H1 (cell line): Measurements from ENCODE around the gene PACSIN2. TPM values are rescaled to one million over a fixed set of nuclear protein-coding genes. Genes with fewer than 3 reads are reported as not detected.

ENCODE experiments used
- CTCF ChIA-PET: fragments of 300-600 bp; sonication (Branson Sonifier 250); formaldehyde crosslinking; loops from one replicate; lab custom pipeline; 2021; ENCODE audit not compliant: partially characterized antibody; lab: Charles Lee
- POLR2A ChIA-PET: fragments of 300-600 bp; sonication (Branson Sonifier 250); formaldehyde crosslinking; loops from one replicate; lab custom pipeline; 2021; ENCODE audit warnings: inconsistent platforms; ENCODE audit not compliant: partially characterized antibody; lab: Charles Lee
- DNase-seq, 2 experiments: peaks; one replicate each; pipeline versions ENCODE4 v3.0.0 to v3.0.0-alpha.2; 2010 to 2022; ENCODE audit warnings: low spot score in 2 of 2, low read depth in 1 of 2, mixed read lengths in 1 of 2
- FAIRE-seq: peaks from 2 replicates; lab custom pipeline; 2011; peaks lifted over from hg19 to GRCh38; lab: Jason Lieb, UNC
- H2AFZ ChIP-seq: 2 replicates; pipeline ENCODE4 v1.8.1; 2012; ENCODE audit warnings: low read length, inconsistent platforms
- H2AK5ac ChIP-seq: 2 replicates; pipeline ENCODE4 v1.6.1; 2013; ENCODE audit warnings: low read depth, low read length
- H2BK120ac ChIP-seq: replicated peaks from 2 replicates; pipeline ENCODE3; 2013; ENCODE audit warnings: low read depth, low read length, inconsistent platforms
- H2BK12ac ChIP-seq: 2 replicates; pipeline ENCODE4 v1.6.1; 2013; ENCODE audit warnings: low read depth, low read length
- H2BK15ac ChIP-seq: 2 replicates; pipeline ENCODE4 v1.6.1; 2013; ENCODE audit warnings: low read length
- H2BK20ac ChIP-seq: 2 replicates; pipeline ENCODE4 v1.6.1; 2013; ENCODE audit warnings: low read length
- H2BK5ac ChIP-seq: 2 replicates; pipeline ENCODE4 v1.6.1; 2013; ENCODE audit warnings: low read depth, low read length
- H3K14ac ChIP-seq: 2 replicates; pipeline ENCODE4 v1.6.1; 2013; ENCODE audit warnings: inconsistent platforms; ENCODE audit not compliant: insufficient read length
- H3K18ac ChIP-seq: 2 replicates; pipeline ENCODE4 v1.6.1; 2013; ENCODE audit warnings: low read length; ENCODE audit errors: extremely low read depth
- H3K23ac ChIP-seq: 2 replicates; pipeline ENCODE4 v1.6.1; 2013; ENCODE audit warnings: inconsistent platforms; ENCODE audit not compliant: insufficient read length
- H3K23me2 ChIP-seq: 2 replicates; pipeline ENCODE4 v1.6.1; 2013; ENCODE audit warnings: low read depth, low read length
- H3K27ac ChIP-seq: 2 replicates; pipeline ENCODE4 v1.6.1; 2011; ENCODE audit warnings: low read depth, low read length, inconsistent platforms
- H3K27me3 ChIP-seq, 4 experiments: replicated peaks in 1 of 4; 1 replicate in 1 of 4; 2 replicates in 3 of 4; pipeline versions ENCODE4 v1.6.1 to v1.8.1; 2011 to 2013; ENCODE audit warnings: low read length in 3 of 4, mild to moderate bottlenecking in 3 of 4, inconsistent platforms in 2 of 4, mixed read lengths in 2 of 4, moderate library complexity in 1 of 4; ENCODE audit not compliant: control insufficient read depth in 3 of 4, insufficient read depth in 3 of 4; ENCODE audit errors: extremely low read depth in 1 of 4
- H3K36me3 ChIP-seq, 4 experiments: 2 replicates each; pipeline versions ENCODE4 v1.6.1 to v1.8.1; 2011 to 2013; ENCODE audit warnings: mild to moderate bottlenecking in 4 of 4, low read length in 3 of 4, moderate library complexity in 2 of 4, control low read depth in 1 of 4, inconsistent platforms in 1 of 4; ENCODE audit not compliant: insufficient read depth in 4 of 4, control insufficient read depth in 2 of 4
- H3K4ac ChIP-seq: replicated peaks from 2 replicates; pipeline ENCODE3; 2013; ENCODE audit warnings: low read length, low read depth, mixed read lengths, inconsistent platforms; ENCODE audit not compliant: insufficient read length
- H3K4me1 ChIP-seq, 4 experiments: replicated peaks in 1 of 4; 1 replicate in 1 of 4; 2 replicates in 3 of 4; pipeline versions ENCODE4 v1.6.1 to v1.8.1; 2011 to 2013; ENCODE audit warnings: low read length in 3 of 4, inconsistent platforms in 2 of 4, mixed read lengths in 1 of 4; ENCODE audit not compliant: insufficient read depth in 4 of 4, control insufficient read depth in 3 of 4
- H3K4me2 ChIP-seq, 2 experiments: 2 replicates each; pipeline versions ENCODE4 v1.6.1 to v1.8.1; 2011 to 2013; ENCODE audit warnings: low read depth in 2 of 2, low read length in 2 of 2, control low read depth in 1 of 2, inconsistent platforms in 1 of 2, mild to moderate bottlenecking in 1 of 2; ENCODE audit not compliant: insufficient read depth in 1 of 2
- H3K4me3 ChIP-seq, 4 experiments: fragments of 200-600, 300-600 bp in 1 of 4; sonication (generic), shearing (Covaris generic), sonication (Bioruptor Twin) in 1 of 4; 2 replicates each; pipeline versions ENCODE4 v1.5.1 to v1.8.1; 2011 to 2016; ENCODE audit warnings: low read length in 4 of 4, low read depth in 3 of 4, control low read depth in 2 of 4, inconsistent platforms in 2 of 4, mild to moderate bottlenecking in 2 of 4, mixed read lengths in 1 of 4, moderate library complexity in 1 of 4; ENCODE audit not compliant: insufficient read depth in 2 of 4; ENCODE audit errors: extremely low read depth in 1 of 4
- H3K56ac ChIP-seq: replicated peaks from 2 replicates; pipeline ENCODE3; 2013; ENCODE audit warnings: low read depth, mild to moderate bottlenecking, mixed read lengths, low read length, inconsistent platforms; ENCODE audit not compliant: insufficient read length
- H3K79me1 ChIP-seq: 2 replicates; pipeline ENCODE4 v1.6.1; 2013; ENCODE audit warnings: low read depth, low read length, control low read depth
- H3K79me2 ChIP-seq, 2 experiments: 2 replicates each; pipeline versions ENCODE4 v1.6.1 to v1.8.1; 2012 to 2013; ENCODE audit warnings: low read length in 2 of 2, mild to moderate bottlenecking in 2 of 2, inconsistent platforms in 1 of 2; ENCODE audit not compliant: insufficient read depth in 2 of 2, control insufficient read depth in 1 of 2
- H3K9ac ChIP-seq, 4 experiments: replicated peaks in 1 of 4; 1 replicate in 1 of 4; 2 replicates in 3 of 4; pipeline versions ENCODE4 v1.6.1 to v1.8.1; 2011 to 2013; ENCODE audit warnings: low read depth in 3 of 4, low read length in 3 of 4, control low read depth in 2 of 4, mild to moderate bottlenecking in 2 of 4, moderate library complexity in 2 of 4, inconsistent platforms in 1 of 4; ENCODE audit errors: extremely low read depth in 1 of 4
- H3K9me3 ChIP-seq, 2 experiments: 2 replicates each; pipeline versions ENCODE4 v1.6.1 to v1.8.1; 2012 to 2013; ENCODE audit warnings: mild to moderate bottlenecking in 2 of 2, moderate library complexity in 2 of 2, control low read depth in 1 of 2, inconsistent platforms in 1 of 2, low read depth in 1 of 2, low read length in 1 of 2, mixed read lengths in 1 of 2; ENCODE audit not compliant: insufficient read depth in 2 of 2
- H4K20me1 ChIP-seq, 2 experiments: replicated peaks in 1 of 2; 2 replicates each; pipeline versions ENCODE3 to v1.8.1; 2011 to 2013; ENCODE audit warnings: inconsistent platforms in 2 of 2, low read length in 2 of 2, mild to moderate bottlenecking in 1 of 2; ENCODE audit not compliant: insufficient read depth in 2 of 2, control insufficient read depth in 1 of 2
- H4K5ac ChIP-seq: 2 replicates; pipeline ENCODE4 v1.6.1; 2013; ENCODE audit warnings: low read length, low read depth, mixed read lengths, inconsistent platforms; ENCODE audit not compliant: insufficient read length
- H4K8ac ChIP-seq: 2 replicates; pipeline ENCODE4 v1.8.0; 2013; ENCODE audit warnings: mild to moderate bottlenecking, moderate library complexity, low read length, inconsistent platforms; ENCODE audit not compliant: insufficient read depth; ENCODE audit errors: extremely low read depth
- H4K91ac ChIP-seq: replicated peaks from 2 replicates; pipeline ENCODE3; 2013; ENCODE audit warnings: low read length, mixed read lengths, inconsistent platforms; ENCODE audit not compliant: insufficient read length
- ASH2L ChIP-seq: fragments of 200-600, 300-600 bp; sonication (generic); IDR thresholded peaks from one replicate; pipeline ENCODE4 v1.7.1; 2017; ENCODE audit warnings: low read length
- EZH2 ChIP-seq: fragments of 200-600 bp; sonication (generic); IDR thresholded peaks from 2 replicates; pipeline ENCODE4 v1.7.1; 2012; ENCODE audit warnings: low read depth, mild to moderate bottlenecking, moderate library complexity, low read length, inconsistent platforms; ENCODE audit not compliant: severe bottlenecking
- WGBS, 2 experiments: shearing (Covaris generic) in 1 of 2; methylation state at CpG; one replicate each; pipeline versions ENCODE4 v1.1.6 to v1.1.7; 2013 to 2015; ENCODE audit warnings: low lambda C conversion rate in 2 of 2, mixed read lengths in 2 of 2, inconsistent platforms in 1 of 2, low coverage in 1 of 2, missing lambda C conversion rate in 1 of 2; ENCODE audit not compliant: insufficient replicate concordance in 2 of 2, insufficient coverage in 1 of 2, insufficient read length in 1 of 2; ENCODE audit errors: extremely low coverage in 1 of 2, missing lambda C conversion rate in 1 of 2; 5-methylcytosine and 5-hydroxymethylcytosine counted together
- polyA plus RNA-seq, 7 experiments: library from polyadenylated mRNA; depleted of rRNA in 3 of 7; stranded (reverse) in 5 of 7; unstranded in 2 of 7; fragments of >200 nt in 5 of 7; fragments of 200-250 nt in 2 of 7; gene quantifications; 1 replicate in 5 of 7; 2 replicates in 1 of 7; 4 replicates in 1 of 7; pipeline versions ENCODE4 v1.2.1 to v1.2.3, GENCODE V29; 2011 to 2013; ENCODE audit warnings: missing spikeins in 2 of 7, mixed read lengths in 2 of 7
- total RNA-seq: library from RNA; stranded (reverse); fragmentation: NEBNext Ultra II Directional; extraction: Animal tissue kit (Norgen Biotek cat#: 25700); gene quantifications from 2 replicates; pipeline ENCODE4 v1.2.1, GENCODE V29; 2021

Gene PACSIN2
- total and polyA plus RNA-seq, 2 of the 8 experiments (the other 6 are each of a cell fraction or from before 2014, with no cell fraction given): 44.8 to 64.2 TPM

- FAIRE-seq (no peak), DNase-seq (no peak)
- Histone ChIP-seq H2BK15ac (no peak overlapping the region), H2BK120ac (no peak overlapping the region), H3K18ac (no peak overlapping the region), H3K4me2 (no peak overlapping the region), H3K23me2 (no peaks in the 10 kb centered on the region; the same call in 1 of the 2 replicates), H3K14ac (no peak overlapping the region), H3K36me3 (peaks cover 0 to 6% (median 0%) of the 10 kb centered on the region in 4 experiments; a peak in 1 of 8 replicates), H4K20me1 (peaks cover 2 to 20% of the 10 kb centered on the region in 2 experiments), H4K91ac (no peak overlapping the region), H3K9me3 (peaks cover 0 to 16% of the 10 kb centered on the region in 2 experiments; a peak in 2 of 4 replicates), H3K9ac (no peak overlapping the region), H3K79me1 (peaks cover 7% of the 10 kb centered on the region; the same call in 1 of the 2 replicates), H4K5ac (no peak overlapping the region), H2BK5ac (no peak overlapping the region), H2BK12ac (no peak overlapping the region), H3K27ac (no peak overlapping the region), H3K56ac (no peak overlapping the region), H3K4ac (no peak overlapping the region), H3K4me1 (peaks cover 2 to 11% (median 4%) of the 10 kb centered on the region in 4 experiments; a peak in 5 of 7 replicates), H3K79me2 (peaks cover 0 to 64% of the 10 kb centered on the region in 2 experiments; a peak in 3 of 4 replicates), H4K8ac (no peak overlapping the region), H3K27me3 (no peaks in the 10 kb centered on the region), H2AK5ac (no peak overlapping the region), H2BK20ac (no peak overlapping the region), H3K23ac (no peak overlapping the region), H2AFZ (no peak overlapping the region), H3K4me3 (no peak overlapping the region)
- WGBS, 2 experiments: 89% methylated on average over 5 of the region's 5 CpGs; no CpG with 5 or more reads in 1 of the 2 experiments
- TF ChIP-seq EZH2 (no peak), ASH2L (no peak)
- ChIA-PET POLR2A (interaction anchor here (0.7 kb wide), 1 partner anchor 45 kb away, joined by 3 read pairs; the partner anchor contains the start of gene PACSIN2), CTCF (interaction anchor here (1.1 to 1.6 kb wide), 3 partner anchors 18 to 59 kb away, joined by 3 read pairs; no protein-coding TSS in a partner anchor)
These were observed 44.9 kb downstream of the PACSIN2 start for GRCh38 chr22:42970029-42970428.
